Activated naive CD8-positive, alpha-beta T cell treated with anti-CD3 and anti-CD28 coated beads for 36 hours (primary cell): ENCODE results near the gene RAB37. TPM values are rescaled to one million over a fixed set of nuclear protein-coding genes. Genes with fewer than 3 reads are reported as not detected.

Source experiments
- DNase-seq: peaks from one replicate; pipeline ENCODE4 v3.0.0; 2021
- H3K27ac Mint-ChIP-seq: one replicate; pipeline ENCODE4 v1.8.0; 2022; ENCODE audit warnings: mild to moderate bottlenecking, moderate library complexity, mixed read lengths
- H3K27me3 Mint-ChIP-seq: one replicate; pipeline ENCODE4 v1.8.0; 2022; ENCODE audit warnings: mild to moderate bottlenecking, mixed read lengths
- H3K36me3 Mint-ChIP-seq: one replicate; pipeline ENCODE4 v1.8.0; 2021; ENCODE audit warnings: mild to moderate bottlenecking, mixed read lengths
- H3K4me1 Mint-ChIP-seq: one replicate; pipeline ENCODE4 v1.8.0; 2021; ENCODE audit warnings: mixed read lengths
- H3K4me3 Mint-ChIP-seq: one replicate; pipeline ENCODE4 v1.8.0; 2022; ENCODE audit warnings: mild to moderate bottlenecking, moderate library complexity, mixed read lengths
- H3K9me3 Mint-ChIP-seq: one replicate; pipeline ENCODE4 v1.8.0; 2022; ENCODE audit warnings: mixed read lengths
- total RNA-seq, 2 experiments: library from RNA; stranded (reverse); gene quantifications; one replicate each; pipeline ENCODE4 v1.2.3, GENCODE V29; 2021

RAB37 gene
- 1 to 10 TPM; 1.8 TPM for total RNA-seq

DNA sequence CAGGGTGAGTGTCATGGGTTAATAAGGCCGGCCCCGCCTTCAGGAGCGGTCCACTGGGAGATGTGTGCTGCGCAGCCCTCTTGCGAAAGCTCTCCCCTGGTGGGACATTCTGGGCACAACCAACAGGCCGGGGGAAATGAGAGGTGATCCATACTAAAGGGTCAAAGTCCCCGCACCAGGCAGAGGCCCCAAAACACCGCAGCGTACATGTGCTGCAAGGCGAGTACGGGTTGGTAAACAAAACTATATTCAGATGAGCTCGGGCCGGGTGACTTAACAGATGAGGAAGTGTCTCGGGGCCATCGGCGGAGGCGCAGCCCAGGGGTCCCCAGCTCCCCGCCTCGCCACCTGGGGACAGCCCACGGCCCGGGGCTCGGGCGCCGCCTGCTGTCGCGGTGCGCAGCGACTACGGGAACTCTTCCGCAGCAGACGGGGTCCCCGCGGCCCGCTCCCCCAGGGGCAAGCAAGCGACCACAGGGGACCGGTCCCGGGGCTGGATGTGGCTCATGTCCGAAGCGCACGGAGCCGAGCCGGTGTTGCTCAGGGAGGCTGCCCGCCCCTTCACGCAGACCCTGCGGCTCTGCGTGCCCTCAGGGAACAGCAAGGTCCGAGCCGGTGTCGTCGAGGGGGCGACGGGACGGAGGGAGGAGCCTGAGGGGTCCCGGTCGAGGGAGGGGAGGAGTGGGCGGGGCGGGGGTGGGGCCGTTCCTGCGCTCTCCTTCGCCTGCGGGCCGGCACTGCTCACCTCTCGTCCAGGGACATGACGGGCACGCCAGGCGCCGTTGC lies at the start of gene RAB37:
Gene RAB37, plus strand, starts transcription at position 744 of the 786 bp plus-strand sequence. Its CDS starts 17 bp downstream, at position 761.
- peak; percentile 52 for DNase-seq
- H3K4me1 Mint-ChIP-seq, result peaks cover 38% of the 10 kb centered on the region
- peak within 1 kb of the TSS; percentile 75 for H3K4me3 Mint-ChIP-seq
- H3K27me3 Mint-ChIP-seq, result no peaks in the 10 kb centered on the region
- no peaks in the 10 kb centered on the region for H3K9me3 Mint-ChIP-seq
- H3K36me3 Mint-ChIP-seq, result no peaks in the 10 kb centered on the region
- peak within 1 kb of the TSS; percentile 16 for H3K27ac Mint-ChIP-seq

- Mint-ChIP-seq H3K4me3 (no peak overlapping the region), H3K27ac (no peak overlapping the region), H3K36me3 (no peaks in the 10 kb centered on the region), H3K27me3 (peaks cover 6% of the 10 kb centered on the region), H3K9me3 (no peaks in the 10 kb centered on the region), H3K4me1 (peaks cover 7% of the 10 kb centered on the region)
- DNase-seq, result no peak
Observed at GRCh38 chr17:74687886-74688285, 49.2 kb upstream of the RAB37 start.

DNA sequence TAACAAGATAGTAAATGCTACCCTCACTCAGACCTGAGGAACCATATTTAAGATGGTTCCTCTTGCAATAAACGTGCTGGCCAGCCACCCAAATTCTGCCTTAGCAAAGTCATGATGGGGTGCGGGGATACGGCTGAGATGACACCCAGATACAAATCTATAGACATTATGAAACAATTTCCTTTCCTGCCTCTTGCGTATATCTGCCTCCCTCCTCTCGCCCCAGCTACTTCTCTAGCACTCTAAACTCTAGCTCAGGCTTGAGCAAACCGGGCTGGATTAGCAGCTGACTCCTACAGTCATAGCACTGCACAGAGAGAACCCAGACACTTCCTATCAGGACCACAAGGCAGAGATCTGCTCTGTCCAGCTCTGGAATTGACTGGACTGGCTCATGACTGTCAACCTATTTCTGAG lies 46.6 kb upstream of the RAB37 start:
- Mint-ChIP-seq H3K4me3 (no peak overlapping the region), H3K9me3 (no peaks in the 10 kb centered on the region), H3K27ac (no peak overlapping the region), H3K4me1 (peaks cover 7% of the 10 kb centered on the region), H3K27me3 (peaks cover 10% of the 10 kb centered on the region), H3K36me3 (no peaks in the 10 kb centered on the region)
- no peak for DNase-seq

DNA sequence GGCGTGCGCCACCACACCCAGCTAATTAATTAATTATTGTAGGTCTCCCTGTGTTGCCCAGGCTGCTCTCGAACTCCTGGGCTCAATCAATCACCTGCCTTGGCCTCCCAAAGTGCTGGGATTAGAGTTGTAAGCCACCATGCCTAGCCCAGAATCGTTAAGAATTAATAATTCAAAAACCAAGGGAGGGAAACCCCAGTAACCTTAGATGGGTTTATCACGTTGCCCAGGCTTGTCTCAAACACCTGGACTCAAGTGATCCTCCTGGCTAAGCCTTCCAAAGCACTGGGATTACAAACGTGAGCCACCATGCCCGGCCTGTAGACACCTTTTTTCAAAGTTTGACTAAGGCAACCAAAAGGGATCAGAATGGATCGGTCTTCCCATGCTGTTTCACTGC lies 45.9 kb upstream of the RAB37 start:
- H3K4me1 Mint-ChIP-seq, result peaks cover 7% of the 10 kb centered on the region
- no peaks in the 10 kb centered on the region for H3K36me3 Mint-ChIP-seq
- H3K27ac Mint-ChIP-seq, result no peak overlapping the region
- peaks cover 10% of the 10 kb centered on the region for H3K27me3 Mint-ChIP-seq
- no peak overlapping the region for H3K4me3 Mint-ChIP-seq
- H3K9me3 Mint-ChIP-seq, result no peaks in the 10 kb centered on the region
- DNase-seq, result no peak

DNA sequence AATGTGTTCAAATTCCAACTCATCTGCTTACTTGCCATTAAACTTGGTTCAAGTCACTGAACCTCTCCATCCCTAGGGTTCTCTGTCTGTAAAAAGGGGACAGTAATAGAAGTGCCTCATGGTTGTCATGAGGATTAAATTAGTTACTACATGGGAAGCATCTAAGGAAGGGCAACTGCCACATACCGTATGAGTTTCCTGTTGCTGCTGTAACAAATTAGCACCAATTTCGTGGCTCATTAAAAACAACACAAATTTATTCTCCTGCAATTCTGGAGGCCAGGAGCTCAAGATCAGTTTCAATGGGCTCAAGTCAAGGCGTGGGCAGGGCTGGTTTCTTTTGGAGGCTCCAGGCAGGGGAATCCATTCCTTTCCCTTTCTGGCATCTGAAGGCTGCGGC lies 43.0 kb upstream of the RAB37 start:
- DNase-seq, result no peak
- no peak overlapping the region for H3K27ac Mint-ChIP-seq
- no peak overlapping the region for H3K4me3 Mint-ChIP-seq
- no peaks in the 10 kb centered on the region for H3K36me3 Mint-ChIP-seq
- peaks cover 4% of the 10 kb centered on the region for H3K4me1 Mint-ChIP-seq
- peaks cover 10% of the 10 kb centered on the region for H3K27me3 Mint-ChIP-seq
- H3K9me3 Mint-ChIP-seq, result no peaks in the 10 kb centered on the region

- Mint-ChIP-seq H3K4me1 (peaks cover under 1% of the 10 kb centered on the region), H3K4me3 (no peak overlapping the region), H3K9me3 (no peaks in the 10 kb centered on the region), H3K27ac (no peak overlapping the region), H3K27me3 (peaks cover 7% of the 10 kb centered on the region), H3K36me3 (no peaks in the 10 kb centered on the region)
- DNase-seq, result no peak
Observed at GRCh38 chr17:74695629-74696028, 41.4 kb upstream of the RAB37 start.

- H3K4me3 Mint-ChIP-seq, result no peak overlapping the region
- H3K36me3 Mint-ChIP-seq, result no peaks in the 10 kb centered on the region
- H3K27ac Mint-ChIP-seq, result no peak overlapping the region
- H3K4me1 Mint-ChIP-seq, result no peaks in the 10 kb centered on the region
- no peaks in the 10 kb centered on the region for H3K9me3 Mint-ChIP-seq
- H3K27me3 Mint-ChIP-seq, result peaks cover 7% of the 10 kb centered on the region
- DNase-seq, result no peak
Observed at GRCh38 chr17:74697515-74697914, 39.5 kb upstream of the RAB37 start.

DNA sequence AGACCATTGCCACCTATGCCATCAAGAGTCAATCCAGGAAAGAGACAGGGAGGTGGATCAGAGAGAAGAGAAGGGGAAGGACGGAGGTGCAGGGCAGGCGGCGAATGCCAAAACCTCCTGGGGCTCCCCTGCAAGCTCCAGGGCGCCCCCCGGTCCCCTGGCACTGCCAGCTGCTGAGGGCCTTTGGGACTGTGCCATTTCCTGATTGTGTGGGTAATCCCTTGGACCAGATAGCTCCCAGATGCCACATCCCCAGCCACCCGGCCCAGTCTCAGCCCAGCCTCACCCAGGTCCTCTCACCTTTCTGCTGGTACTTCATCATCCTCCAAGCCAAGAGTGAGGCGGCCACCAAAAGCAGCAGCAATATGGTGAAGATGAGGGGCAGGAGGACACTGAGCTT lies 39.0 kb upstream of the RAB37 start:
- Mint-ChIP-seq H3K4me3 (no peak overlapping the region), H3K36me3 (no peaks in the 10 kb centered on the region), H3K9me3 (no peaks in the 10 kb centered on the region), H3K27me3 (peaks cover 3% of the 10 kb centered on the region), H3K27ac (no peak overlapping the region), H3K4me1 (no peaks in the 10 kb centered on the region)
- no peak for DNase-seq

DNA sequence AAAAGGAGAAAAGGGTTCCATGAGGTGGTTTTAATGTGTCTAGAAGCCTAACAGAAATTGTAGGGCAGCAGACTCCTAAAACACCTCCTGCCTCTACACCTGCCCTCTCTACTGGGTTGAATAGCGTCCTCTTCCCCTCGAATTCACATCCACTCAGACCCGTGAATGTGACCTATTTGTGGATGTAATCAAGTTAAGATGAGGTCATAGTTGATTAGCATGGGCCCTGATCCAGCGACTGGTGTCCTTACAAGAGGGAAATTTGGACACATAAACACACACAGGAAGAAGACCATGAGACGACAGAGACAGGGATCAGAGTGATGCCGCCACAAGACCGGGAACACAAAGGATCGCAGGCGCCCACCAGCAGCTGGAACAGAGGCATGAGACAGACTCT lies 37.8 kb upstream of the RAB37 start:
- Mint-ChIP-seq H3K4me1 (no peaks in the 10 kb centered on the region), H3K4me3 (no peak overlapping the region), H3K27me3 (no peaks in the 10 kb centered on the region), H3K27ac (no peak overlapping the region), H3K9me3 (no peaks in the 10 kb centered on the region), H3K36me3 (no peaks in the 10 kb centered on the region)
- DNase-seq, result no peak

GRCh38 chr17:74702116-74702871 lies 34.8 kb upstream of the RAB37 start:
- Mint-ChIP-seq H3K27me3 (no peaks in the 10 kb centered on the region), H3K9me3 (no peaks in the 10 kb centered on the region), H3K36me3 (no peaks in the 10 kb centered on the region), H3K4me1 (no peaks in the 10 kb centered on the region), H3K4me3 (no peak overlapping the region), H3K27ac (no peak overlapping the region)
- no peak for DNase-seq

DNA sequence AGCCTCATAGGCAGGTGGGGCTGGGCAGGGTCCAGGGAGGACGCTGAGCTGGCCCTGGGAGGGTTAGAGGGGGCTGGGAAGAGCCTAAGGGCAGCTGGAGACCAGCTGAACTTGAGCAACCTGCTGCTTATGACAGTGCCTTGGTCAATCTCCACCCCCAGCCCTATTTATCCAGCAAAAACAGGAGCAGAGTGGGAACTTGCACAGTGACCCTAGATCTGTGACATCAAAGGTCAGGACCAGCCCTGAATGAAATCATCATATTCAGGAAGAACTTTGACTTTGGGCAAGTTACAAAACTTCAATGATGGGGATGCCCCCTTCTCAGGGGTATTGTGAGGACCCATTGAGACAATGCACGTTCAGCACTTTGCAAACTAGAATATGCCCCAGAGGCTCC lies 33.7 kb upstream of the RAB37 start:
- Mint-ChIP-seq H3K27ac (no peak overlapping the region), H3K36me3 (no peaks in the 10 kb centered on the region), H3K4me3 (no peak overlapping the region), H3K9me3 (no peaks in the 10 kb centered on the region), H3K4me1 (no peaks in the 10 kb centered on the region), H3K27me3 (no peaks in the 10 kb centered on the region)
- no peak for DNase-seq

- no peak overlapping the region for H3K27ac Mint-ChIP-seq
- H3K36me3 Mint-ChIP-seq, result no peaks in the 10 kb centered on the region
- H3K9me3 Mint-ChIP-seq, result no peaks in the 10 kb centered on the region
- DNase-seq, result no peak
- no peaks in the 10 kb centered on the region for H3K4me1 Mint-ChIP-seq
- H3K4me3 Mint-ChIP-seq, result no peak overlapping the region
- no peaks in the 10 kb centered on the region for H3K27me3 Mint-ChIP-seq
Observed at GRCh38 chr17:74704544-74704943, 32.5 kb upstream of the RAB37 start.

DNA sequence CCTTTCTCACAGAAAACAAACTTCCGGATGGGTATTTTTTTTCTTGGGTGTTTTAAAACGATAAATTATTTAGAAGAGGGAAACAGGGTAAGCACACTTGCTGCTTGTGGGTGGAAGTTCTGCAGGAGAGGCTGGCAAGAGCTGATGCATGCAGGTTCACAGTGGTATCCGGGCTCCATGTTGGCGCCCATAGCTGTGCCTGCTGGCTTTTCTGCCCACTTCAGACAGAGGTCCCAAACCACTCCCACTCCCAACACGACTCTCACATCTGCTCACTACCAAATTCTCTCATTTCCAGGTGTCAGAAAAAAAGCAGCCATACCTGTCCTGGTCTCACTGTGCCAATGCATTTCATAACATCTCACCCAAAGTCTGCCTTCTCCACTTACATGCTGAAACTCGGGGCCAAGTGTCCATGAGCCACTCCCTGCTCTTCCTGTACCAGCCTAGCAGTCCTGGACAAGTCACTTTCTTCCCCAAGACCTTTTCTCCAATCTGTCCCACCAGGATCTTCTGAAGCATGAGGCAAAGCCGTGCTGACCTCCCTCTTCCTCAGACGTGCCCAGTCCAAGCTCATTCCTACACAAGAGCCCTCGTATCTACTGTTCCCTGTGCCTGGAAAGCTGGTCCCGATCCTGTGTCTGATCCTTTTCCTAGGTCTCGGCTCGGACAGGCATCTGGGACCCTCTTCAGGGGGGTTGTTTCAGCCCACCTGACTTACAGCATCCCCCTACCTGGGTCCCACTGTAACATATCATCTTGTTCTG lies 25.8 kb upstream of the RAB37 start:
- Mint-ChIP-seq H3K9me3 (no peaks in the 10 kb centered on the region), H3K4me3 (no peak overlapping the region), H3K27me3 (peaks cover 19% of the 10 kb centered on the region), H3K4me1 (peaks cover 2% of the 10 kb centered on the region), H3K36me3 (no peaks in the 10 kb centered on the region), H3K27ac (no peak overlapping the region)
- DNase-seq, result no peak

DNA sequence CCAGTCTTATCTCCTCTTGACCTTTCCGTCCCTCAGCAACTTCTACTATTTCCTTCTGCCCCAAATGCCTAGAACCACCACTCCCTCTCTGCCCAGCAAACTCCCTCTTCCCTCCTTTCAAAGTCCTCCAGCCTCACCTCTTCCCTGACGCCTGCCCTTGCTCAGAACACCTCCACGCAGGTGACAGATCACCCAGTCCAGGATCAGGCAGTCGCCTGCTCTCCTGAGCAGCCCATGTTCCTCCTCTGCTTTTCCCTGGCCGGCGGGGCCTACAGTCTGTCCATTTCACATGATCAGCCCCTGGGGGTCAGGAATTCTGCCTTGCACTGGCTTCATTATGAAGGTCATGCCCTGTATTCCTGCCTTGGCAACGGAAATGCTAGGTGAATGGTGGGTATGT lies 24.8 kb upstream of the RAB37 start:
- Mint-ChIP-seq H3K27ac (no peak overlapping the region), H3K4me3 (no peak overlapping the region), H3K9me3 (no peaks in the 10 kb centered on the region), H3K4me1 (peaks cover 2% of the 10 kb centered on the region), H3K36me3 (no peaks in the 10 kb centered on the region), H3K27me3 (peaks cover 19% of the 10 kb centered on the region)
- no peak for DNase-seq

DNA sequence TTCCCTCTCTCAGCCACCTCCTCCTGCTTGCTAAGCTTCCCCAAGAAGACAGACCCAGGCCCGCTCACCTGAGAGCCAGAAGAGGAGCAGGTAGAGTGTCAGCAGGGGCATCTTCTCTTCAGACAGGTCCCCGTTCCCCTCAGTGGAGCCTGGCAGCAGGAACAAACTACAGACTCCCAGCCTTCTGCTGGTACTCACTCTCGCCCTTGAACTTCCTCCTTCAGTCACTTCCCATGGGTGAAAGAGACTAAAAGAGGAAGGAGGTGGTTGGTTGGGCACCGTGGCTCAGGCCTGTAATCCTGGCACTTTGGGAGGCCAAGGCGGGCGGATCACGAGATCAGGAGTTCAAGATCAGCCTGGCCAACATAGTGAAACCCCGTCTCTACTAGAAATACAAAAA lies 24.3 kb upstream of the RAB37 start, which contains the start of gene CD300LF:
Gene CD300LF, minus strand, starts transcription at position 168 of the 400 bp plus-strand sequence. Its CDS starts 57 bp downstream, at position 111.
- H3K36me3 Mint-ChIP-seq, result no peaks in the 10 kb centered on the region
- H3K27ac Mint-ChIP-seq, result no peak within 1 kb of the TSS
- peaks cover 19% of the 10 kb centered on the region for H3K27me3 Mint-ChIP-seq
- DNase-seq, result no peak
- H3K4me3 Mint-ChIP-seq, result no peak within 1 kb of the TSS
- H3K4me1 Mint-ChIP-seq, result peaks cover 2% of the 10 kb centered on the region
- no peaks in the 10 kb centered on the region for H3K9me3 Mint-ChIP-seq
